Endodermal cell (in vitro differentiated cells): ENCODE results near the gene COL8A1. TPM values are rescaled to one million over a fixed set of nuclear protein-coding genes. Genes with fewer than 3 reads are reported as not detected.

Experiments
- DNase-seq: peaks from one replicate; pipeline ENCODE4 v3.0.0-alpha.2; 2017
- H3K27ac ChIP-seq: 2 replicates; pipeline ENCODE4 v1.5.1; 2013; ENCODE audit warnings: mild to moderate bottlenecking, low read depth, low read length, moderate library complexity
- H3K27me3 ChIP-seq: 2 replicates; pipeline ENCODE4 v1.6.1; 2013; ENCODE audit warnings: mild to moderate bottlenecking, low read length, moderate library complexity; ENCODE audit not compliant: insufficient read depth, control insufficient read depth, poor library complexity, severe bottlenecking
- H3K36me3 ChIP-seq: 2 replicates; pipeline ENCODE4 v1.7.0; 2013; ENCODE audit warnings: mild to moderate bottlenecking, low read length, moderate library complexity; ENCODE audit not compliant: control insufficient read depth, insufficient read depth
- H3K4me1 ChIP-seq: one replicate; pipeline ENCODE4 v1.7.0; 2013; ENCODE audit warnings: low read length; ENCODE audit not compliant: control insufficient read depth, insufficient read depth
- H3K4me3 ChIP-seq: 2 replicates; pipeline ENCODE4 v1.5.1; 2013; ENCODE audit warnings: mild to moderate bottlenecking, low read length, moderate library complexity
- H3K9ac ChIP-seq: 2 replicates; pipeline ENCODE4 v1.6.1; 2013; ENCODE audit warnings: mild to moderate bottlenecking, low read length, moderate library complexity; ENCODE audit not compliant: poor library complexity, severe bottlenecking; ENCODE audit errors: extremely low read depth
- H3K9me3 ChIP-seq: 2 replicates; pipeline ENCODE4 v1.6.1; 2013; ENCODE audit warnings: mild to moderate bottlenecking, low read length, moderate library complexity; ENCODE audit not compliant: control insufficient read depth
- H3K27ac Mint-ChIP-seq: 2 replicates; pipeline ENCODE4 v1.8.0; 2020; ENCODE audit warnings: mixed read lengths
- H3K27me3 Mint-ChIP-seq: 2 replicates; pipeline ENCODE4 v1.8.0; 2021; ENCODE audit warnings: mild to moderate bottlenecking, mixed read lengths; ENCODE audit not compliant: insufficient read depth
- H3K36me3 Mint-ChIP-seq: 2 replicates; pipeline ENCODE4 v1.8.0; 2020; ENCODE audit warnings: low read depth, mixed read lengths
- H3K4me1 Mint-ChIP-seq: 2 replicates; pipeline ENCODE4 v1.8.0; 2020; ENCODE audit warnings: mixed read lengths
- H3K4me3 Mint-ChIP-seq: 2 replicates; pipeline ENCODE4 v1.8.0; 2020; ENCODE audit warnings: mild to moderate bottlenecking, moderate library complexity, mixed read lengths
- H3K9me3 Mint-ChIP-seq: 2 replicates; pipeline ENCODE4 v1.8.0; 2020; ENCODE audit warnings: mild to moderate bottlenecking, mixed read lengths
- WGBS, 2 experiments: methylation state at CpG; one replicate each; pipeline versions ENCODE4 v1.1.5 to v1.1.7; 2013; ENCODE audit warnings: missing lambda C conversion rate in 2 of 2, mixed read lengths in 1 of 2; ENCODE audit not compliant: insufficient coverage in 1 of 2, insufficient read length in 1 of 2; 5-methylcytosine and 5-hydroxymethylcytosine counted together
- total RNA-seq, 2 donors: library from RNA; stranded (reverse); fragmentation: NEBNext Ultra II Directional in 1 of 2; extraction: Animal tissue kit (Norgen Biotek cat#: 25700) in 1 of 2; gene quantifications; 2 replicates in 1 of 2; 3 replicates in 1 of 2; pipeline ENCODE4 v1.2.1, GENCODE V29; 2021
- TF ChIP-seq, protein P1 (sequence below): fragments of 200-600 bp; sonication (generic); conservative IDR thresholded peaks from 2 replicates; pipeline ENCODE4 v1.5.0; 2021; ENCODE audit warnings: antibody characterized with exemption, mild to moderate bottlenecking

The COL8A1 gene
- total RNA-seq, 2 donors from 2014 or later = 3.5 to 3.9 TPM

DNA sequence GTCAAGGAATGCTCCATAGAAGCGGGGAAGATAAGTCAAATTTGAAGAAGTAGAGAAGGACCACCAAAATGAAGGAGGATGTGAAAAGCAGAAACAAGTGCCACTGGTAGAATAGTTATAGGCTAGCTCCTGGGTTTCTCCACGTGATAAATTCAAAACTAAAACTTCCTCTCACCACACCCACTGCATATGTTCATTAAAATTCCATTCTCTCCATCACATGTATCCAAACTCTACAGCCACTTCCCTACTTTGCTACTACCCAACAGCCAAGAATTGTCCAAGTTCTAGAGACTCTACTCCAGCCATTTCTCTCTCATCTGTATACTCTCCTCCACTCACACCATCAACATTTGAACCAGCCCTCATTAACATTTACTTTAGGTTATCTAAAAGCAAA is 60.5 kb downstream of the COL8A1 start:
- H3K4me3 Mint-ChIP-seq = no peak overlapping the region
- no peak for DNase-seq
- no peak overlapping the region for H3K27ac ChIP-seq
- no peaks in the 10 kb centered on the region for H3K27me3 ChIP-seq
- no peak overlapping the region for H3K27ac Mint-ChIP-seq
- H3K9me3 Mint-ChIP-seq = no peaks in the 10 kb centered on the region
- H3K9ac ChIP-seq = no peak overlapping the region
- 86 to 100% methylated on average over 2 of the region's 2 CpGs for WGBS, 2 experiments
- H3K4me3 ChIP-seq = no peak overlapping the region
- H3K27me3 Mint-ChIP-seq = no peaks in the 10 kb centered on the region
- no peaks in the 10 kb centered on the region for H3K9me3 ChIP-seq
- no peaks in the 10 kb centered on the region for H3K4me1 ChIP-seq
- no peaks in the 10 kb centered on the region for H3K36me3 ChIP-seq
- H3K4me1 Mint-ChIP-seq = peaks cover 6% of the 10 kb centered on the region
- H3K36me3 Mint-ChIP-seq = no peaks in the 10 kb centered on the region
- TF ChIP-seq, protein P1, sequence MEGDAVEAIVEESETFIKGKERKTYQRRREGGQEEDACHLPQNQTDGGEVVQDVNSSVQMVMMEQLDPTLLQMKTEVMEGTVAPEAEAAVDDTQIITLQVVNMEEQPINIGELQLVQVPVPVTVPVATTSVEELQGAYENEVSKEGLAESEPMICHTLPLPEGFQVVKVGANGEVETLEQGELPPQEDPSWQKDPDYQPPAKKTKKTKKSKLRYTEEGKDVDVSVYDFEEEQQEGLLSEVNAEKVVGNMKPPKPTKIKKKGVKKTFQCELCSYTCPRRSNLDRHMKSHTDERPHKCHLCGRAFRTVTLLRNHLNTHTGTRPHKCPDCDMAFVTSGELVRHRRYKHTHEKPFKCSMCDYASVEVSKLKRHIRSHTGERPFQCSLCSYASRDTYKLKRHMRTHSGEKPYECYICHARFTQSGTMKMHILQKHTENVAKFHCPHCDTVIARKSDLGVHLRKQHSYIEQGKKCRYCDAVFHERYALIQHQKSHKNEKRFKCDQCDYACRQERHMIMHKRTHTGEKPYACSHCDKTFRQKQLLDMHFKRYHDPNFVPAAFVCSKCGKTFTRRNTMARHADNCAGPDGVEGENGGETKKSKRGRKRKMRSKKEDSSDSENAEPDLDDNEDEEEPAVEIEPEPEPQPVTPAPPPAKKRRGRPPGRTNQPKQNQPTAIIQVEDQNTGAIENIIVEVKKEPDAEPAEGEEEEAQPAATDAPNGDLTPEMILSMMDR = no peak

DNA sequence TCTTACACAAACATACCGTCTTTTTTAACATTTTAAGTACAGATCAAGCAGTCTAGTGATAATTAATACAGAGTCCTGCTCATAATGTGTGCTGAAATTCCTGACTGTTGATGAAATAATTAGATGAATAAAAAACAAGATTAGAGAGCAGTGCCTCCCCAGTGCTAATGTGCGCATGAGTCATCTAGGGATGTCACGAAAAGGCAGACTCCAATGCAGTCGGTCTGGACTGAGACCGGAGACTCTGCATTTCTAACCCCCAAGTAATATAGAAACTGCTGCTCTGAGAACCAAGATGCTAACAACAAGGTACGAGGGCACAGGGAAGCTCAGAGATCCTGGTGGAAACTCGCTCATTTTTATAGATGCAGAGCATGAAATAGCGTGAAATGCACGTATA is 61.4 kb downstream of the COL8A1 start:
- H3K9me3 Mint-ChIP-seq = no peaks in the 10 kb centered on the region
- no peak overlapping the region for H3K27ac ChIP-seq
- H3K36me3 ChIP-seq = no peaks in the 10 kb centered on the region
- H3K27ac Mint-ChIP-seq = no peak overlapping the region
- H3K9me3 ChIP-seq = no peaks in the 10 kb centered on the region
- no peaks in the 10 kb centered on the region for H3K27me3 Mint-ChIP-seq
- no peaks in the 10 kb centered on the region for H3K27me3 ChIP-seq
- DNase-seq = no peak
- H3K4me1 ChIP-seq = no peaks in the 10 kb centered on the region
- H3K9ac ChIP-seq = no peak overlapping the region
- no peaks in the 10 kb centered on the region for H3K36me3 Mint-ChIP-seq
- H3K4me3 ChIP-seq = no peak overlapping the region
- no peak overlapping the region for H3K4me3 Mint-ChIP-seq
- TF ChIP-seq, protein P1 = no peak
- peaks cover 6% of the 10 kb centered on the region for H3K4me1 Mint-ChIP-seq
- WGBS, 2 experiments = 93% methylated on average over 8 to 9 of the region's 9 CpGs

DNA sequence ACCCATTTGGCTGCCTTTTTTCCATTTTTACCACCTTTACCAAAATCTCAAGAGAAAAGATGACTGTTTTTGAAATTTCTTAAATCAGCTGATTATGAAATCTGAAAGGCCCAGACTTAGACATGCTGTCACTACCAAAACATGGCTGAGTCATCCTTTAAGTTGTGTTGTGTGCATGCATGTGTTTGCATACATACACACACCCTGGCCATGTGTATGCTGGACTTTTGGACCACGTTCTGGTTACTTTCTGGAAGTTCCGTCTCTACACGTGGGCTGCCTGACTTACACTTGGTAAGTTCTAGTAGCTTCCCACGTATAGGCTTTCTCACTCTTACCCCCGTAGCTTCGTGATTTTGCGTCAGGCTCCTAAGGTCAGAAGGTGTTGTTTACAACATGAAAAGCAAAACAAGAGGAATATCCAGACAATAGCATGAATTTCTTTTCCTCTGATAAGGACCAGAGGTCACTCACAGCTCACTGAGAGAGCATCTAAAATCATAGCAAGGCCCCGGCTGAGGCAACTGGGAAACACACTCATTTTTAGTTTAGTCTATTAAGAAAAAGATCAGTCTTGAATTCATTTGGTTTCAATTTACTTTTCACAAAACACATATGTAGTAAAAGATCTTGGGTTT is 62.4 kb downstream of the COL8A1 start:
- H3K4me3 Mint-ChIP-seq = no peak overlapping the region
- H3K9me3 ChIP-seq = no peaks in the 10 kb centered on the region
- H3K4me3 ChIP-seq = no peak overlapping the region
- no peaks in the 10 kb centered on the region for H3K36me3 ChIP-seq
- H3K4me1 Mint-ChIP-seq = peaks cover 6% of the 10 kb centered on the region
- H3K27me3 ChIP-seq = no peaks in the 10 kb centered on the region
- 93 to 100% methylated on average over 7 to 8 of the region's 8 CpGs for WGBS, 2 experiments
- no peak overlapping the region for H3K9ac ChIP-seq
- TF ChIP-seq, protein P1 = no peak
- no peak for DNase-seq
- no peaks in the 10 kb centered on the region for H3K4me1 ChIP-seq
- H3K9me3 Mint-ChIP-seq = no peaks in the 10 kb centered on the region
- no peak overlapping the region for H3K27ac Mint-ChIP-seq
- H3K27ac ChIP-seq = no peak overlapping the region
- no peaks in the 10 kb centered on the region for H3K27me3 Mint-ChIP-seq
- no peaks in the 10 kb centered on the region for H3K36me3 Mint-ChIP-seq
